Neural cell (in vitro differentiated cells): Measurements from ENCODE around the gene CHST11. TPM values are rescaled to one million over a fixed set of nuclear protein-coding genes. Genes with fewer than 3 reads are reported as not detected.

Source experiments
- H2AFZ ChIP-seq: fragments of 200-600, 300-800 bp; sonication (generic), shearing (Covaris generic); 2 replicates; pipeline ENCODE4 v1.6.0; 2014; ENCODE audit warnings: low read depth, mild to moderate bottlenecking, antibody characterized with exemption, low read length, moderate library complexity
- H3F3A ChIP-seq: fragments of 200-600 bp; shearing (Covaris generic); 2 replicates; pipeline ENCODE4 v1.6.1; 2016; ENCODE audit warnings: mild to moderate bottlenecking, moderate library complexity, mixed read lengths, antibody characterized with exemption, low read length; ENCODE audit not compliant: insufficient read depth, poor library complexity, severe bottlenecking
- H3K27ac ChIP-seq: fragments of 200-600, 300-800 bp; sonication (generic), shearing (Covaris generic); 2 replicates; pipeline ENCODE4 v1.5.1; 2014; ENCODE audit warnings: mild to moderate bottlenecking, low read length, moderate library complexity
- H3K27me3 ChIP-seq: fragments of 300-800, 200-600 bp; sonication (generic), shearing (Covaris generic); 2 replicates; pipeline ENCODE4 v1.6.0; 2014; ENCODE audit warnings: mild to moderate bottlenecking, low read depth, low read length, moderate library complexity; ENCODE audit not compliant: insufficient read depth
- H3K36me3 ChIP-seq: fragments of 300-800, 200-600 bp; sonication (generic), shearing (Covaris generic); 2 replicates; pipeline ENCODE4 v1.5.1; 2014; ENCODE audit warnings: mild to moderate bottlenecking, antibody characterized with exemption, low read length, moderate library complexity; ENCODE audit not compliant: insufficient read depth
- H3K4me2 ChIP-seq: fragments of 300-800, 200-600 bp; sonication (generic), shearing (Covaris generic); 2 replicates; pipeline ENCODE4 v1.6.0; 2014; ENCODE audit warnings: mild to moderate bottlenecking, low read length
- H3K4me3 ChIP-seq: fragments of 300-800, 200-600 bp; sonication (generic), shearing (Covaris generic); 2 replicates; pipeline ENCODE4 v1.5.1; 2014; ENCODE audit warnings: mild to moderate bottlenecking, low read length, moderate library complexity
- H3K79me2 ChIP-seq: fragments of 200-600 bp; shearing (Covaris generic); replicated peaks from 2 replicates; pipeline ENCODE4 v1.6.0; 2014; ENCODE audit warnings: mild to moderate bottlenecking, low read length, moderate library complexity; ENCODE audit not compliant: insufficient read depth
- H3K9ac ChIP-seq: fragments of 300-800, 200-600 bp; sonication (generic), shearing (Covaris generic); 2 replicates; pipeline ENCODE4 v1.6.1; 2016; ENCODE audit warnings: mild to moderate bottlenecking, low read length, mixed read lengths
- H3K9me2 ChIP-seq: fragments of 200-600 bp; shearing (Covaris generic); 2 replicates; pipeline ENCODE4 v1.6.1; 2016; ENCODE audit warnings: mild to moderate bottlenecking, low read length, mixed read lengths; ENCODE audit not compliant: insufficient read depth
- H3K9me3 ChIP-seq: fragments of 200-600, 300-800 bp; sonication (generic), shearing (Covaris generic); 2 replicates; pipeline ENCODE4 v1.6.1; 2016; ENCODE audit warnings: mild to moderate bottlenecking, mixed run types, low read length, moderate library complexity, mixed read lengths
- H4K20me1 ChIP-seq: fragments of 200-600 bp; shearing (Covaris generic); 2 replicates; pipeline ENCODE4 v1.6.1; 2016; ENCODE audit warnings: mild to moderate bottlenecking, mixed run types; ENCODE audit not compliant: insufficient read depth
- CTCF ChIP-seq: fragments of 450-650 bp; IDR thresholded peaks from 2 replicates; pipeline ENCODE4 v1.5.1; 2014; ENCODE audit warnings: antibody characterized with exemption, mild to moderate bottlenecking, moderate library complexity; ENCODE audit not compliant: poor library complexity, severe bottlenecking
- EP300 ChIP-seq: fragments of 450-650 bp; conservative IDR thresholded peaks from 2 replicates; pipeline ENCODE4 v1.6.1; 2014; ENCODE audit warnings: antibody characterized with exemption, mild to moderate bottlenecking, moderate library complexity; ENCODE audit not compliant: poor library complexity, severe bottlenecking
- EZH2 ChIP-seq: fragments of 200-600, 300-800 bp; shearing (Covaris generic), sonication (generic); IDR thresholded peaks from 2 replicates; pipeline ENCODE4 v1.6.1; 2014; ENCODE audit warnings: antibody characterized with exemption, low read length, borderline replicate concordance, mild to moderate bottlenecking; ENCODE audit not compliant: insufficient read depth, poor library complexity, severe bottlenecking
- MXI1 ChIP-seq: fragments of 450-650 bp; conservative IDR thresholded peaks from 2 replicates; pipeline ENCODE4 v1.6.1; 2014; ENCODE audit warnings: antibody characterized with exemption, mild to moderate bottlenecking; ENCODE audit not compliant: poor library complexity, severe bottlenecking
- POLR2AphosphoS5 ChIP-seq: IDR thresholded peaks from 2 replicates; pipeline ENCODE4 v1.6.1; 2012
- RAD21 ChIP-seq: fragments of 450-650 bp; conservative IDR thresholded peaks from 2 replicates; pipeline ENCODE4 v1.6.1; 2014; ENCODE audit warnings: antibody characterized with exemption, mild to moderate bottlenecking, moderate library complexity
- REST ChIP-seq: IDR thresholded peaks from 2 replicates; pipeline ENCODE4 v1.6.1; 2012; ENCODE audit warnings: borderline replicate concordance
- SMC3 ChIP-seq: fragments of 450-650 bp; conservative IDR thresholded peaks from 2 replicates; pipeline ENCODE4 v1.6.1; 2014; ENCODE audit warnings: antibody characterized with exemption, mild to moderate bottlenecking, moderate library complexity; ENCODE audit not compliant: poor library complexity
- TAF1 ChIP-seq: IDR thresholded peaks from 2 replicates; pipeline ENCODE4 v1.6.1; 2012; ENCODE audit warnings: low read depth
- polyA plus RNA-seq: library from polyadenylated mRNA; depleted of rRNA; stranded (reverse); fragments of >200 nt; gene quantifications from 2 replicates; pipeline ENCODE4 v1.2.3, GENCODE V29; 2014

CHST11 gene
- polyA plus RNA-seq, 1 donor from 2014 or later: 15.0 TPM

GRCh38 chr12:104438134-104438533 is 18.6 kb upstream of the CHST11 start:
- no peaks in the 10 kb centered on the region for H4K20me1 ChIP-seq
- TF ChIP-seq REST: no peak
- no peak for TF ChIP-seq EZH2
- TF ChIP-seq CTCF: no peak
- TF ChIP-seq TAF1: no peak
- no peak for TF ChIP-seq EP300
- TF ChIP-seq SMC3: no peak
- no peak for TF ChIP-seq RAD21
- no peak for TF ChIP-seq POLR2AphosphoS5
- TF ChIP-seq MXI1: no peak
- no peak overlapping the region for H3K9ac ChIP-seq
- no peak overlapping the region for H3K27ac ChIP-seq
- H3K27me3 ChIP-seq: no peaks in the 10 kb centered on the region
- no peaks in the 10 kb centered on the region for H3K9me2 ChIP-seq
- H3K36me3 ChIP-seq: no peaks in the 10 kb centered on the region
- no peak overlapping the region for H2AFZ ChIP-seq
- H3K4me3 ChIP-seq: no peak overlapping the region
- H3F3A ChIP-seq: no peaks in the 10 kb centered on the region
- no peaks in the 10 kb centered on the region for H3K9me3 ChIP-seq
- H3K4me2 ChIP-seq: no peak overlapping the region
- no peaks in the 10 kb centered on the region for H3K79me2 ChIP-seq

GRCh38 chr12:104439137-104439536 is 17.6 kb upstream of the CHST11 start:
- no peak for TF ChIP-seq REST
- TF ChIP-seq EP300: no peak
- no peak for TF ChIP-seq MXI1
- TF ChIP-seq POLR2AphosphoS5: no peak
- TF ChIP-seq EZH2: no peak
- no peak for TF ChIP-seq SMC3
- no peak for TF ChIP-seq RAD21
- no peak for TF ChIP-seq CTCF
- no peak for TF ChIP-seq TAF1
- no peaks in the 10 kb centered on the region for H3K9me2 ChIP-seq
- no peak overlapping the region for H3K4me3 ChIP-seq

More at GRCh38 chr12:104439137-104439536, 17.6 kb upstream of the CHST11 start:
- H3K9me3 ChIP-seq: no peaks in the 10 kb centered on the region
- H3K27me3 ChIP-seq: no peaks in the 10 kb centered on the region
- H3K9ac ChIP-seq: no peak overlapping the region
- H3K27ac ChIP-seq: no peak overlapping the region
- H3F3A ChIP-seq: no peaks in the 10 kb centered on the region
- no peaks in the 10 kb centered on the region for H3K79me2 ChIP-seq
- no peak overlapping the region for H3K4me2 ChIP-seq
- no peaks in the 10 kb centered on the region for H3K36me3 ChIP-seq
- no peak overlapping the region for H2AFZ ChIP-seq
- H4K20me1 ChIP-seq: no peaks in the 10 kb centered on the region
